Hepatocyte (in vitro differentiated cells): Measurements from ENCODE around the gene FUT1.

Experiments
- CTCF ChIP-seq: fragments of 200-600 bp; sonication (generic); IDR thresholded peaks from 2 replicates; pipeline ENCODE4 v1.5.1; 2016; ENCODE audit warnings: antibody characterized with exemption, mild to moderate bottlenecking; ENCODE audit not compliant: poor library complexity
- EZH2 ChIP-seq: fragments of 200-600 bp; sonication (generic); IDR thresholded peaks from 2 replicates; pipeline ENCODE4 v1.6.1; 2016; ENCODE audit warnings: antibody characterized with exemption, mild to moderate bottlenecking, borderline replicate concordance
- EZH2phosphoT487 ChIP-seq: fragments of 200-600 bp; sonication (generic); IDR thresholded peaks from one replicate; pipeline ENCODE4 v1.6.1; 2018; ENCODE audit warnings: antibody characterized with exemption, mild to moderate bottlenecking, low read depth, moderate library complexity; ENCODE audit not compliant: unreplicated experiment, severe bottlenecking

GRCh38 chr19:48735031-48735615, 17.3 kb downstream of the FUT1 start:
- TF ChIP-seq EZH2 (no peak), CTCF (peak; percentile 22), EZH2phosphoT487 (no peak)
